ENCODE measurements around the gene MX1.
"Not testable (repeated sequence)": the region's sequence is repeated elsewhere in the genome, so short reads cannot be mapped to it uniquely, and the experiment has no call there.

Gene MX1

DNA sequence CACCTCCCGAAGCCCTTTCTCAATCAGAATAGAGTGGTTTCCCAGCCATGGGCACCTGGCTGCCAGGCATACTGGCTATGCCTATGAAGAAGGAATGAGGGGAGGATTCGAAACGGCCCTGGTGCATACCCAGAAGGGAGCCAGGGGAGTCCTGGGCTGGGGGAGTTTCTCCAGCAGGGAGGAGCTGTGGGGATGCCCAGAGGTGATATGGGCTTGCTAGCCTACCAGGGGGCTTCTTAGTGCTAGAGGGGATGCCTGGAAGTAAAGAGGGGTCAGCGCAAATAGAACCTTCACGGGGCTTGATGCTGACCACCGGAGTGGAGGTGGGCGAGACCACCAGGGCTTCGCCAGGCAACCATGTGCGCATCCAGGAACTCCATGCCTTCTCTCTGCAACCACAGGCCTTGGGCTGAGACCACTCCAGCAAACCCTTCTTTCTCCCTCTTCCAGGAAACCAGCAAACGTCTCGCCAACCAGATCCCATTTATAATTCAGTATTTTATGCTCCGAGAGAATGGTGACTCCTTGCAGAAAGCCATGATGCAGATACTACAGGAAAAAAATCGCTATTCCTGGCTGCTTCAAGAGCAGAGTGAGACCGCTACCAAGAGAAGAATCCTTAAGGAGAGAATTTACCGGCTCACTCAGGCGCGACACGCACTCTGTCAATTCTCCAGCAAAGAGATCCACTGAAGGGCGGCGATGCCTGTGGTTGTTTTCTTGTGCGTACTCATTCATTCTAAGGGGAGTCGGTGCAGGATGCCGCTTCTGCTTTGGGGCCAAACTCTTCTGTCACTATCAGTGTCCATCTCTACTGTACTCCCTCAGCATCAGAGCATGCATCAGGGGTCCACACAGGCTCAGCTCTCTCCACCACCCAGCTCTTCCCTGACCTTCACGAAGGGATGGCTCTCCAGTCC, 18.2 kb upstream of the MX1 start:
- DNase-seq (ENCODE audit: low read depth), result no peak

GRCh38 chr21:41410361-41410760, 15.7 kb upstream of the MX1 start:
- no peak for DNase-seq (ENCODE audit: low read depth)

DNA sequence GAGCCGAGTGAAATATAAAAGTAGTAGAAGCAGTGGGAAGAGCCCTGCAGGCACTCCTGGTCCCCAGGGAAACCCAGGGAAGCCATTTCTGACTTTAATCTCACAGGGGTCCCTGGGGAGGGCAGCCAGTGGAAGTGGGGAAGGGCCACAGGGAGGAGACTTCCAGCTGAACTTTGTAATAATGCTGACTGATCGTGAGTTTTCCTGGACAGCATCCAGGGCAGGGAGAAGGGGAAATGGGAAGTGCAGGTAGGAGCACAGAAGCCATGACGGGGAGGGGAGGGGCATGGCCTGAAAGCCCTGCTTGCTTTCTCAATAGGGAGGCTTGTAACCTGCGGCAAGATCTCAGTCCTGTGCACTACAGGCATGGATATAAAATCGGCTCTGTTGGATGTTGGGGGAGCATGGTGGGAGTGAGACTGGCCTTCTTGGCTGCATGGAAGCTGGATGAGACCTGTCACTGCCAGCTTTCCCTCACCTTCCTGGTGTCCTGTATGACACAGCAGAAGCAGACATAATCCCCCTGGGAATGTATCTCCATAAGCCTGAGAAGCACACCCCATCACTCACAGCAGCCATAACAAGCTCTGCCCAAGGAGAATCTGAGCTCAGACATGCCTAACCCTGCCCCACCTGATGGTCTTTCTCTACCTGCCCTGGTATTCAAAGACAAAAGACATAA, 15.1 kb upstream of the MX1 start:
- DNase-seq (ENCODE audit: low read depth), result no peak

DNA sequence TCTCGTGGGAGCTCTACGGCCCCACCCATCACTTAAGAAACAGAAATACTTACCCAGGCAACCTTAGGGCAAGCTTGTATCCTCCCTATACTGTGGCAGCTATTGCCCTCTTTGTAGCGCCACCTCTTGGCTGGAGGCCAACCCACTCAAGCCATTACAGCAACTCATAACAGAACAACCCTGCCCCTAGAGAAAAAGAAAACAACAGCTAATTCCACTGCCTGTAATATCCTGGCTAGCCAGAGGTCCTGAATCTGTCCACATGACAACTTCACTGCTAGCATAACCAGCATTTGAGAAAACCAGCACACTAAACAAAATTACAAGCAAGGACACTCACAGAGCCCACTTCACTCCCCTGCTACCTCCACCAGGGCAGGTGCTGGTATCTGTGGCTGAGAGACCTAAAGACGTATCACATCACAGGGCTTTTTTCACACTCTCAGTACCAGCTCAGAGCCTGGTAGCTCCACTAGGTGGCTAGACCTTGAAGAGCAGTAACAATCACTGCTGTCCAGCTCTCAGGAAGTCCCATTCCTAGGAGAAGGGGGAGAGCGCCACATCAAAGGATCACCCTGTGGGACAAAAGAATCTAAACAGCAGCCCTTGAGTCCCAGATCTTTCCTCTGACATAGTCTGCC, 14.5 kb upstream of the MX1 start:
- no peak for DNase-seq (ENCODE audit: low read depth)

DNA sequence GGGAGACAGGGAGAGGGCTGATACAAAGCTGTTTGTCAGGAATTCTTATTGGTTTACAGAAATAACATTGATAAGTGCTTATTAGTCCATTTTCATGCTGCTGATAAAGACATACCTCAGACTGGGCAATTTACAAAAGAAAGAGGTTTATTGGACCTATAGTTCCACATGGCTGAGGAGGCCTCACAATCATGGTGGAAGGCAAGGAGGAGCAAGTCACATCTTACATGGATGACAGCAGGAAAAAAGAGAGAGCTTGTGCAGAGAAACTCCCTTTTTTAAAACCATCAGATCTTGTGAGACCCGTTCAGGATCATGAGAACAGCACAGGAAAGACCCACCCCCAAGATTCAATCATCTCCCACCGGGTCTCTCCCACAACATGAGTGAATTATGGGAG, 8.5 kb upstream of the MX1 start:
- not testable (repeated sequence) for DNase-seq (ENCODE audit: low read depth)

GRCh38 chr21:41418393-41418792, 7.6 kb upstream of the MX1 start:
- DNase-seq (ENCODE audit: low read depth), result no peak

DNA sequence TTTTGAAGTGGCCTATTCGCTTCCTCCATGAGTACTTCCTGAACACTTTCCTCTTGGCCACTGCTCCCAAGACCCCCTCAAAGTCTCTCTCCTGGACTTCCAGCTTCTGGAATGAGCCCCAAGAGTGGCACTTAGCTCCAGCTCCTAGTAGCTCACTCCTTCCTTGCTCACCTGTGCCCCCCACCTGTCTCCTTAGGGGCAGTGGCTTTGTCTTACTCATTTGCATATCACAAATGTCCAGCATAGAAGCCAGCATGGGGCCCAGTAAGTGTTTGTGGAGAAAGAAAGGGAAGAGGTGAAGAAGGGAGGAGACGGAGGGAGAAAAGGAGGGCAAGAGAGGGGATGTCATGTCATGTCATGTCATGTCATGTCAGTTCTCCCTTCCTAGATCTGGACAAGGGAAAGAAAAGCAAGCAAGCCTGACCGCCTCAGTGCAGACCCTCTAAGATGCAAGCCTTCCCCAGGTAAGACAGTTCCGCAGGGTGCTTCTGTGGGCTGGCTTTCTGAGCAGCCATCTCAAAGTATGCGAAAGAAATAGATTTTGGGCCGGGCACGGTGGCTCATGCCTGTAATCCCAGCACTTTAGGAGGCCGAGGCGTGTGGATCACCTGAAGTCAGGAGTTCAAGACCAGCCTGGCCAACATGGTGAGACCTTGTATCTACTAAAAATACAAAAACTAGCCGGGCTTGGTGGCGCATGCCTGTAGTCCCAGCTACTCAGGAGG, 6.9 kb upstream of the MX1 start:
- no peak for DNase-seq (ENCODE audit: low read depth)

- peak; percentile 76 for DNase-seq (ENCODE audit: low read depth)
These were observed 5.8 kb upstream of the MX1 start for GRCh38 chr21:41419921-41420862.

DNA sequence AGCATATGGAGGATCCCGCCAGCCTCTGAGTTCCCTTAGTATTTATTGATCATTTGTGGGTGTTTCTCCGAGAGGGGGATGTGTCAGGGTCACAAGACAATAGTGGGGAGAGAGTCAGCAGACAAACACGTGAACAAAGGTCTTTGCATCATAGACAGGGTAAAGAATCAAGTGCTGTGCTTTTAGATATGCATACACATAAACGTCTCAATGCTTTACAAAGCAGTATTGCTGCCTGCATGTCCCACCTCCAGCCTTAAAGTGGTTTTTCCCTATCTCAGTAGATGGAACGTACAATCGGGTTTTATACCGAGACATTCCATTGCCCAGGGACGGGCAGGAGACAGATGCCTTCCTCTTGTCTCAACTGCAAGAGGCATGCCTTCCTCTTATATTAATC, 5.0 kb upstream of the MX1 start:
- DNase-seq (ENCODE audit: low read depth), result not testable (repeated sequence)

DNA sequence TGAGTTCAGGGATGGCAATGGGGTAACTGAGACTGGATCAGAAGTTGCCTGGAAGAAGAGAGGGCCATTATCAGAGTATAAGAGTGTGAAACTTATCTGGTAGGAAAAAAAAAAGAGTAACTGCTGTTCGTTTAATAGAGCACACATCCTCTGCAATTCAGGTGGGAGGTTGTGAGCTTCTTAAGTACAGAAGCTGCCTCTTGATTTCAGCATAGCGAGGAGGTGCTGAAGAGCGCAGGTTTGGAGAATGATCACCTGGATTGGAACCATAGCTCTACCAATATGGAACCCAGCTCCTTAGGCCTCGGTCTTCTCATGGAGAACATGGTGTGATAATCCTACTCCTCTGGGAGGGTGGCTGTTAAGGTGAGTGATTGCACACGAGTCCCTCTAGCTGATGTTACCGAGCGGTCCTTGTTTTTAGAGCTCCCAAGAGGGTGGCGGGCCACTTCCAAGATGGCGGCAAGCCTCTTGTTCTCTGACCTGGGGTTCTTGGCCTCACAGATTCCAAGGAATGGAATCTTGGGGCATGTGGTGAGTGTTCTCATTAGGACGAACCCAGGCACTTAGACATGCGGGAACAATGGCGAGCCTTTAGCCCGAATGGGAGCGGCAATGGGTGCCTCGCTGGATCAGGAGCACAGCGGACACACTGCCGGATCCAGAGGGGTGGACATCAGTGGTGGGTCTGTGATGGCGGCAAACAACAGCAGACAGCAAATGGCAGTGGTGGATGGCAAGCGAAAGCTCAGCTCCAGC, 3.3 kb upstream of the MX1 start:
- DNase-seq (ENCODE audit: low read depth), result no peak

DNA sequence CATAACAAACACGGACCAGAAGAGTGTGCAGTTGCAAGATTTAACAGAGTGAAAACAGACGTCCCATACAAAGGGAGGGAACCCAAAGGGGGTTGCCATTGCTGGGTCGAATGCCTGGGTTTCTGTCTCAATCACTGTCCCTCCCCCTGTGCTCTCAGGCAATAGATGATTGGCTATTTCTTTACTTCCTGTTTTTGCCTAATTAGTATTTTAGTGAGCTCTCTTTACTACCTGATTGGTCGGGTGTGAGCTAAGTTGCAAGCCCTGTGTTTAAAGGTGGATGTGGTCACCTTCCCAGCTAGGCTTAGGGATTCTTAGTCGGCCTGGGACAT, 2.8 kb upstream of the MX1 start:
- not testable (repeated sequence) for DNase-seq (ENCODE audit: low read depth)

DNA sequence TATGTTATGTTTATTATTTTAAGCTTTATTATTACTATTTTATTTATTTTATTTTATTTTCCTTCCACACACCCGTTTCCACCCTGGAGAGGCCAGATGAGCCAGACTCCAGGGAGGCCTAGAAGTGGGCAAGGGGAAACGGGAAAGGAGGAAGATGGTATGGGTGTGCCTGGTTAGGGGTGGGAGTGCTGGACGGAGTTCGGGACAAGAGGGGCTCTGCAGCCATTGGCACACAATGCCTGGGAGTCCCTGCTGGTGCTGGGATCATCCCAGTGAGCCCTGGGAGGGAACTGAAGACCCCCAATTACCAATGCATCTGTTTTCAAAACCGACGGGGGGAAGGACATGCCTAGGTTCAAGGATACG, 468 bp upstream of the MX1 start:
- no peak for DNase-seq (ENCODE audit: low read depth)

GRCh38 chr21:41426676-41427404, 801 bp downstream of the MX1 start:
- DNase-seq (ENCODE audit: low read depth), result no peak

DNA sequence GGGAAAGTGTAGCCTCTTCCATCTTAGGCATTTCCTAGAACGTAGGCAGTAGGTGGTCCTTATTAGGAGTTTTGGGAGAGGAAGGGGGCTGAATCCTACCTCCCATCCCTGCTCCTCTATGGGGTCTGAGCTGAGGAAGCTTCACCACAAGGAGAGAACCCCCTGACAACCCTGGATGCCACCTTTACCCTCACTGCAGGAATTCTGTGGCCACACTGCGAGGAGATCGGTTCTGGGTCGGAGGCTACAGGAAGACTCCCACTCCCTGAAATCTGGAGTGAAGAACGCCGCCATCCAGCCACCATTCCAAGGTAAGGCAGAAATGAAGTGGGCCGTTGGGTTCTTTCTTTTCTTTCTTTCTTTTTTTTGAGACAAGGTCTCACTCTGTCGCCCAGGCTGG, 1.5 kb downstream of the MX1 start:
- no peak for DNase-seq (ENCODE audit: low read depth)

- no peak for DNase-seq (ENCODE audit: low read depth)
These were observed 2.3 kb downstream of the MX1 start for GRCh38 chr21:41428311-41428710.

- no peak for DNase-seq (ENCODE audit: low read depth)
These were observed 2.8 kb downstream of the MX1 start for GRCh38 chr21:41428847-41429246.

DNA sequence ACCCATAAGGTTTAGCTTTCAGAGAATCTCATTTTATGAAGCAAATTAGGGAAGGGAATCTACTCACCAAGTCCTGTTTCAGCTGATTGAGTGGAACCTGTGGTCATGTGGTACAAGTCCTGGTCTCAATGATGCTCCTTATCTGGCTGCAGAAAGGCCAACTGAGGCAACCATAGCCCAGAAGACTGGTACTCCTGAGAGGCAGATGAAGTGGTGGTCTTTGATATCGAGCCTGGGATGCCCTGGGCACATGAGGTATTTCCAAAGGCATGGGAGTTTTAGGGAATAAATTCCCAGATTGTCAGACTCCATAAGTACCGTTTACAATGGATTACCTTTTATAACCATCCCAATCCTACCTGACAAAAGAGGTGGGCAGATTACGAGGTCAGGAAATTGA, 3.3 kb downstream of the MX1 start:
- no peak for DNase-seq (ENCODE audit: low read depth)

DNA sequence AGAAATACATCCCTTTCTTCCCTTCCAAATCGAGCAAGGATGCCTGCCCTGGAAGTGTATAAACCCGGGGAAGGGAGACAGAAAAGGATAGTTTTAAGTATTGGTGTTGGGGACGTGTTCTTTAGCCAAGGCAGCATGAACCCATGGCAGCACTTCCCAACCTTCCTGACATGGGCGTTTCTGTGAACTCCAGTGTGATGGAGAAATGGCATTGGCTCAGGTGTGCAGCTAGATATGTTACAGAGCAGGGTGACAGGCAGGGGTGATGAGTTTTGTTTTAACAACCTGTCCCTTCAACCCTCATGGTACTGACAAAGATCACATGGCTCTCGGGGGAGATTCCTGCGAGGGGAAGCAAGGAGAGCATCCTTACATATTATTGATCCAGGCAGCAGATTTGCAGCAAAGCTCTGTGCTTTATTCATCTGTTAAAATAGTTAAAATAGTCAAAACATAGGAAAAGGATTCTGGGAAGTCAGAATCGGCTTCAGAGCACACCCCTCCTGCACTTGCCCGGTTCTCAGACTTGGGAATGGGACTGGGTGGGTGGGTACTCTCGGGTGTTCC, 4.0 kb downstream of the MX1 start:
- no peak for DNase-seq (ENCODE audit: low read depth)

DNA sequence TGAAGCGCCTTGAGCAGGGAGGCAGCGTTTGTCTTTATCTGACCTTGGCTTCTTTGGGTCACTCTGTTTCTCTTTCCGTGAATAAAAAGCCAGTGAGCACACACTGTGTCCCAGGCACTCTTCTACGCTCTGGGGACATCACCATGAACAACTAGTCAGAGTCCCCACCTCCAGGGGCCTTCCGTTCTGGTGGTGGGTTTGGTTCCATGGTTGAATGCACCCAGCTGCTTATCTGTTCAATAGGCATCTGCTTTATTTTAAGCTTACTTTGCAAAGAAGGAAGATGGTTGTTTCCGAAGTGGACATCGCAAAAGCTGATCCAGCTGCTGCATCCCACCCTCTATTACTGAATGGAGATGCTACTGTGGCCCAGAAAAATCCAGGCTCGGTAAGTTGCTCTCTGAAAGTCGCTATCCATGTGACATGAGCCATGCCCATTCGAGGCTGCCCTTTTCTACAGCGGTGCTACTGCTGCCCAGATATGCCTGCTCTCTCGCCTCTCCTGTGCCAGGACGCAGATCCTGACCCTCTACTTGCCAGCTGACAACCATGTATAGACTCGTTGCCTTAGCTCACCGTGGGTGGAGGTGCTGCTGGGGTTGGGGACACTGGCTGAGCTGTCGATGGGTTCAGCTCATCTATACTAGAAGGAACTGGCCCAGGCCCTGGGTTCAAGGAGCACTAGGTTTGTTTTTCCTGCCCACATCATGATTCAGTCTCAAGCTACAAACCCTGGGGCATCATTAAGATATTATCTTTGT, 5.9 kb downstream of the MX1 start:
- DNase-seq (ENCODE audit: low read depth), result no peak
